ENCODE results near the gene NOTUM. TPM values are rescaled to one million over a fixed set of nuclear protein-coding genes. Genes with fewer than 3 reads are reported as not detected.

NOTUM gene
- total and polyA plus RNA-seq, 10 of the 15 experiments (the other 5 are each of a cell fraction or from before 2014, with no cell fraction given): 0.04 to 0.13 TPM; not detected in 8

DNA sequence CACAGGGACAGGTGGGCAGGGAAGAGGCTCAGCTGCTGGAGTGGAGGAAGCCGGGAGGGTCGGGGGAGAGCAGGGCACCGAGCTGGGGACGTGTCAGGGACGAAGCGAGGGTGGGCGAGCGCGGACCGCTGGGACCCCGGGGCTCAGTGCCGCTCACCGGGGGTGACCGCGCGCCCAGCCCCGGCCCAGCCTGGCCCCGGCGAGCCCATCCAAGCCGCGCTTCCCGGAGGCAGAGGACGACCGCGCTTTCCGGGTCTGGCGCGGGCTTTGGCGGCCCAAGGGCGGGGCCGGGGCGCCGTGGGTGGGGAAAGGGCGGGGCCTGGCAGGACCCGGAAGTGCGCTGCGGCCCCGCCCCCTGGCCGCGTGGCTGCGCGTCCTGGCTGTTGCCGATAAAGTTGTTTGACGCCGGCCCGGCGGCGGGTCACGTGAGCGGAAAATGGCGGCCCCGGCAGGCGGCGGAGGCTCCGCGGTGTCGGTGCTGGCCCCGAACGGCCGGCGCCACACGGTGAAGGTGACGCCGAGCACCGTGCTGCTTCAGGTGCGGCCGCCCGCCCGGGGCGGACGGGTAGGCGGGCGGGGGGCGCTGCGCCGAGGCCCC is 16.3 kb upstream of the NOTUM start, which contains the start of gene ASPSCR1 (continued):
- peak; percentile 79 for TF ChIP-seq HCFC1 (IDR thresholded peaks at IDR 0.05; ENCODE audit: low read length)
- peak; percentile 57; the same call in 1 of the 2 replicates for TF ChIP-seq TCF12 (IDR thresholded peaks at IDR 0.05; ENCODE audit: low read depth, low read length)
- TF ChIP-seq RBBP5 (conservative IDR thresholded peaks at IDR 0.05): peak; percentile 84; the same call in 1 of the 2 replicates
- TF ChIP-seq SP1 (IDR thresholded peaks at IDR 0.05; ENCODE audit: low read depth, low read length): peak; percentile 79
- peak; percentile 74 to 77 for TF ChIP-seq EGR1 (IDR thresholded peaks at IDR 0.05; ENCODE audit: borderline replicate concordance in 1 of 2, low read depth in 2 of 2, low read length in 2 of 2)
- 0 out of 2 replicates have a peak, but pooled peaks have one; percentile 41 for TF ChIP-seq IRF3 (IDR thresholded peaks at IDR 0.05)
- TF ChIP-seq POU2F2 (IDR thresholded peaks at IDR 0.05; ENCODE audit: borderline replicate concordance, low read depth, low read length): peak; percentile 77; the same call in 2 of the 3 replicates
- TF ChIP-seq SIX5 (IDR thresholded peaks at IDR 0.05; ENCODE audit: low read depth, low read length, severe bottlenecking): peak; percentile 47
- TF ChIP-seq CREB1 (IDR thresholded peaks at IDR 0.05; ENCODE audit: low read depth): peak; percentile 88
- TF ChIP-seq PAX5 (IDR thresholded peaks at IDR 0.05; ENCODE audit: borderline replicate concordance, low read depth, low read length): peak; percentile 64; the same call in 1 of the 2 replicates
- TF ChIP-seq, protein P1, sequence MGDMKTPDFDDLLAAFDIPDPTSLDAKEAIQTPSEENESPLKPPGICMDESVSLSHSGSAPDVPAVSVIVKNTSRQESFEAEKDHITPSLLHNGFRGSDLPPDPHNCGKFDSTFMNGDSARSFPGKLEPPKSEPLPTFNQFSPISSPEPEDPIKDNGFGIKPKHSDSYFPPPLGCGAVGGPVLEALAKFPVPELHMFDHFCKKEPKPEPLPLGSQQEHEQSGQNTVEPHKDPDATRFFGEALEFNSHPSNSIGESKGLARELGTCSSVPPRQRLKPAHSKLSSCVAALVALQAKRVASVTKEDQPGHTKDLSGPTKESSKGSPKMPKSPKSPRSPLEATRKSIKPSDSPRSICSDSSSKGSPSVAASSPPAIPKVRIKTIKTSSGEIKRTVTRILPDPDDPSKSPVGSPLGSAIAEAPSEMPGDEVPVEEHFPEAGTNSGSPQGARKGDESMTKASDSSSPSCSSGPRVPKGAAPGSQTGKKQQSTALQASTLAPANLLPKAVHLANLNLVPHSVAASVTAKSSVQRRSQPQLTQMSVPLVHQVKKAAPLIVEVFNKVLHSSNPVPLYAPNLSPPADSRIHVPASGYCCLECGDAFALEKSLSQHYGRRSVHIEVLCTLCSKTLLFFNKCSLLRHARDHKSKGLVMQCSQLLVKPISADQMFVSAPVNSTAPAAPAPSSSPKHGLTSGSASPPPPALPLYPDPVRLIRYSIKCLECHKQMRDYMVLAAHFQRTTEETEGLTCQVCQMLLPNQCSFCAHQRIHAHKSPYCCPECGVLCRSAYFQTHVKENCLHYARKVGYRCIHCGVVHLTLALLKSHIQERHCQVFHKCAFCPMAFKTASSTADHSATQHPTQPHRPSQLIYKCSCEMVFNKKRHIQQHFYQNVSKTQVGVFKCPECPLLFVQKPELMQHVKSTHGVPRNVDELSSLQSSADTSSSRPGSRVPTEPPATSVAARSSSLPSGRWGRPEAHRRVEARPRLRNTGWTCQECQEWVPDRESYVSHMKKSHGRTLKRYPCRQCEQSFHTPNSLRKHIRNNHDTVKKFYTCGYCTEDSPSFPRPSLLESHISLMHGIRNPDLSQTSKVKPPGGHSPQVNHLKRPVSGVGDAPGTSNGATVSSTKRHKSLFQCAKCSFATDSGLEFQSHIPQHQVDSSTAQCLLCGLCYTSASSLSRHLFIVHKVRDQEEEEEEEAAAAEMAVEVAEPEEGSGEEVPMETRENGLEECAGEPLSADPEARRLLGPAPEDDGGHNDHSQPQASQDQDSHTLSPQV (IDR thresholded peaks at IDR 0.05): peak; percentile 76; the same call in 1 of the 2 replicates
- no peak for TF ChIP-seq CHD1 (IDR thresholded peaks at IDR 0.05; ENCODE audit: low read depth, low read length)
- peak; percentile 97 for TF ChIP-seq ATF3 (IDR thresholded peaks at IDR 0.05; ENCODE audit: borderline replicate concordance, extremely low read depth, low read depth, low read length)
- TF ChIP-seq GATAD2B (conservative IDR thresholded peaks at IDR 0.05; ENCODE audit: low read depth): peak; percentile 99
- peak; percentile 95 for TF ChIP-seq DPF2 (IDR thresholded peaks at IDR 0.05)
- TF ChIP-seq NR2C1 (IDR thresholded peaks at IDR 0.05): peak; percentile 74
- TF ChIP-seq, protein P2, sequence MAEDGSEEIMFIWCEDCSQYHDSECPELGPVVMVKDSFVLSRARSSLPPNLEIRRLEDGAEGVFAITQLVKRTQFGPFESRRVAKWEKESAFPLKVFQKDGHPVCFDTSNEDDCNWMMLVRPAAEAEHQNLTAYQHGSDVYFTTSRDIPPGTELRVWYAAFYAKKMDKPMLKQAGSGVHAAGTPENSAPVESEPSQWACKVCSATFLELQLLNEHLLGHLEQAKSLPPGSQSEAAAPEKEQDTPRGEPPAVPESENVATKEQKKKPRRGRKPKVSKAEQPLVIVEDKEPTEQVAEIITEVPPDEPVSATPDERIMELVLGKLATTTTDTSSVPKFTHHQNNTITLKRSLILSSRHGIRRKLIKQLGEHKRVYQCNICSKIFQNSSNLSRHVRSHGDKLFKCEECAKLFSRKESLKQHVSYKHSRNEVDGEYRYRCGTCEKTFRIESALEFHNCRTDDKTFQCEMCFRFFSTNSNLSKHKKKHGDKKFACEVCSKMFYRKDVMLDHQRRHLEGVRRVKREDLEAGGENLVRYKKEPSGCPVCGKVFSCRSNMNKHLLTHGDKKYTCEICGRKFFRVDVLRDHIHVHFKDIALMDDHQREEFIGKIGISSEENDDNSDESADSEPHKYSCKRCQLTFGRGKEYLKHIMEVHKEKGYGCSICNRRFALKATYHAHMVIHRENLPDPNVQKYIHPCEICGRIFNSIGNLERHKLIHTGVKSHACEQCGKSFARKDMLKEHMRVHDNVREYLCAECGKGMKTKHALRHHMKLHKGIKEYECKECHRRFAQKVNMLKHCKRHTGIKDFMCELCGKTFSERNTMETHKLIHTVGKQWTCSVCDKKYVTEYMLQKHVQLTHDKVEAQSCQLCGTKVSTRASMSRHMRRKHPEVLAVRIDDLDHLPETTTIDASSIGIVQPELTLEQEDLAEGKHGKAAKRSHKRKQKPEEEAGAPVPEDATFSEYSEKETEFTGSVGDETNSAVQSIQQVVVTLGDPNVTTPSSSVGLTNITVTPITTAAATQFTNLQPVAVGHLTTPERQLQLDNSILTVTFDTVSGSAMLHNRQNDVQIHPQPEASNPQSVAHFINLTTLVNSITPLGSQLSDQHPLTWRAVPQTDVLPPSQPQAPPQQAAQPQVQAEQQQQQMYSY (CRISPR knock-in tag; IDR thresholded peaks at IDR 0.05): no peak
- no peak for TF ChIP-seq ZZZ3 (IDR thresholded peaks at IDR 0.05; ENCODE audit: control insufficient read depth, insufficient read length, low read depth)
